K562 treated with DMSO at 1 percent for 48 hours (cell line): ENCODE data around the gene FBXO15. TPM values are rescaled to one million over a fixed set of nuclear protein-coding genes. Genes with fewer than 3 reads are reported as not detected.

Experiments
- total RNA-seq: library from RNA; unstranded; fragments of 300-600 nt; gene quantifications from 2 replicates; pipeline ENCODE4 v1.2.3, GENCODE V29; 2022; ENCODE audit warnings: low replicate concordance; ENCODE audit errors: extremely low read depth

Gene FBXO15, protein sequence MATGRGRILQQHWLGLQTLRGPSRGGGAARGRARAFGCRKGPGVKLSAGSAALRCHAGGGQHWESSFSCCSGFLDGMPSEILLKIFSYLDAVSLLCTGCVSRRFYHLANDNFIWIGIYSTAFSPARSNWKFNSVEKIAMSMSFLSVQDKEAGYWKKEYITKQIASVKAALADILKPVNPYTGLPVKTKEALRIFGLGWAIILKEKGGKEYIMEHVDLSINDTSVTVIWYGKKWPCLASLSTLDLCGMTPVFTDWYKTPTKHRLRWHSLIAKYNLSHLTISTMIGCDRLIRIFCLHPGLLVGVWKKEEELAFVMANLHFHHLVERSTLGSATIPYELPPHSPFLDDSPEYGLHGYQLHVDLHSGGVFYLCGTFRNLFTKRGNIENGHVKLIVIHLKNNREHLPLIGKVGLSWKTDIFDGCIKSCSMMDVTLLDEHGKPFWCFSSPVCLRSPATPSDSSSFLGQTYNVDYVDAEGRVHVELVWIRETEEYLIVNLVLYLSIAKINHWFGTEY
- not detected in 2 replicates for total RNA-seq

GRCh38 chr18:74147779-74148542, at the start of gene FBXO15, which contains the start of gene TIMM21:
Gene FBXO15, minus strand, starts transcription at chr18:74147834. Its CDS starts 49 bp downstream, at chr18:74147785.
Gene TIMM21, plus strand, starts transcription at chr18:74148523. Its CDS starts 286 bp downstream, at chr18:74148809.

Other genes with a start within 250 kb of the FBXO15 start
- not detected in 2 replicates for gene TIMM21, start 689 bp upstream of the FBXO15 start, total RNA-seq
- not detected in 2 replicates for gene CYB5A, start 144.1 kb upstream of the FBXO15 start, total RNA-seq
- not detected in 2 replicates for gene C18orf63, start 168.0 kb upstream of the FBXO15 start, total RNA-seq